Heart left ventricle (tissue), 13 donors: Measurements from ENCODE around the gene MEF2D.

ENCODE experiments used
- POLR2A ChIP-seq, 2 donors: fragments of 450-650 bp; IDR thresholded peaks; one replicate each; pipeline ENCODE4 v1.6.1; 2017; ENCODE audit warnings: antibody characterized with exemption in 2 of 2, mild to moderate bottlenecking in 2 of 2, moderate library complexity in 2 of 2
- TF ChIP-seq, protein P1 (sequence below), 12 donors: fragments of 200-600 bp; sonication (generic) in 4 of 12; IDR thresholded peaks; one replicate each; pipeline versions ENCODE4 v1.5.0 to v1.8.0; 2018 to 2022; ENCODE audit warnings: antibody characterized with exemption in 12 of 12, mild to moderate bottlenecking in 5 of 12
- donor health status: ischemic (EF 13 %, LVEDD 7.1; RV severe dilation, severe dysfunction).
- donor health status: DM: no; HTN: yes; CAD: no.
- donor health status: DM: no; HTN: no; CAD: no.
- donor health status: ischemic (EF 25% LVEDD 6.9; RV normal size, moderate dysfunction).
- donor health status: ischemic (EF 25% LVEDD 5.7; RV mildly dilated, moderate dysfunction).
- donor health status: ischemic (EF 35%, LVEDD 5.7; RV mildly dilated, moderate dysfunction).
- donor health status: nonischemic (EF 11% LVEDD 7.7; RV severe dilation, severe dysfunction).
- donor health status: DM: yes; HTN: yes; CAD: no.
- donor health status: PGD.
- donor health status: ischemic (EF 29% LVEDD 5.4; RV normal size, mild dysfunction).
- donor health status: nonischemic (EF 23%, LVEDD 6.1; RV moderate dilation, normal function).

DNA sequence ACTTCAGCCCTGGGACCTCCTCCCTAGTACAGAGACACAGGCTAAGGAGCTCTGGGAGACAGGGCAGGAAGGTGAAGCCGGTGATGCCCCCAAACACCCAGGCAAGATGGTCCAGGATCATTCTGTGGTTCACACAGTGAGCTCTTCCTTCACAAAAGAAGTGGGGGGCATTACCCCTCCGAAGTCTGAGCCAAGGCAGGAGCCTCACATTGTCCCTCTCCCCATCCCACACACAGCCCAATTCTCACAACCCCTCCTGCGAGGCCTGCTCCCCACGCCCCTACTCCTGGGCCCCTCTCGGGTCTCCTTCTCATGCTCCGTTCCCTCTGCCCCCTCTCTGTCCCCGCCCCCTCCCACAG is 10.7 kb downstream of the MEF2D start:
- TF ChIP-seq, protein P1, sequence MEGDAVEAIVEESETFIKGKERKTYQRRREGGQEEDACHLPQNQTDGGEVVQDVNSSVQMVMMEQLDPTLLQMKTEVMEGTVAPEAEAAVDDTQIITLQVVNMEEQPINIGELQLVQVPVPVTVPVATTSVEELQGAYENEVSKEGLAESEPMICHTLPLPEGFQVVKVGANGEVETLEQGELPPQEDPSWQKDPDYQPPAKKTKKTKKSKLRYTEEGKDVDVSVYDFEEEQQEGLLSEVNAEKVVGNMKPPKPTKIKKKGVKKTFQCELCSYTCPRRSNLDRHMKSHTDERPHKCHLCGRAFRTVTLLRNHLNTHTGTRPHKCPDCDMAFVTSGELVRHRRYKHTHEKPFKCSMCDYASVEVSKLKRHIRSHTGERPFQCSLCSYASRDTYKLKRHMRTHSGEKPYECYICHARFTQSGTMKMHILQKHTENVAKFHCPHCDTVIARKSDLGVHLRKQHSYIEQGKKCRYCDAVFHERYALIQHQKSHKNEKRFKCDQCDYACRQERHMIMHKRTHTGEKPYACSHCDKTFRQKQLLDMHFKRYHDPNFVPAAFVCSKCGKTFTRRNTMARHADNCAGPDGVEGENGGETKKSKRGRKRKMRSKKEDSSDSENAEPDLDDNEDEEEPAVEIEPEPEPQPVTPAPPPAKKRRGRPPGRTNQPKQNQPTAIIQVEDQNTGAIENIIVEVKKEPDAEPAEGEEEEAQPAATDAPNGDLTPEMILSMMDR (IDR thresholded peaks at IDR 0.05) = no peak
- TF ChIP-seq POLR2A (IDR thresholded peaks at IDR 0.05) = no peak
